Thoracic aorta (tissue), 2 donors: ENCODE measurements around the gene RASAL2. TPM values are rescaled to one million over a fixed set of nuclear protein-coding genes. Genes with fewer than 3 reads are reported as not detected.

Source experiments
- ATAC-seq: fragments of 150-250 bp; one replicate; pipeline ENCODE4 v1.8.0; 2017; ENCODE audit warnings: low read depth; ENCODE audit not compliant: insufficient number of reproducible peaks, low FRiP score
- DNase-seq: peaks from one replicate; pipeline ENCODE4 v3.0.0-alpha.2; 2020; ENCODE audit warnings: low spot score
- H3K27ac ChIP-seq, 2 donors: fragments of 200-600 bp; sonication (generic); 1 replicate in 1 of 2; 2 replicates in 1 of 2; pipeline ENCODE4 v1.5.1; 2016; ENCODE audit warnings: mild to moderate bottlenecking in 2 of 2, moderate library complexity in 2 of 2
- H3K27me3 ChIP-seq: fragments of 200-600 bp; sonication (generic); replicated peaks from 2 replicates; pipeline ENCODE4 v1.6.0; 2016; ENCODE audit warnings: mild to moderate bottlenecking; ENCODE audit not compliant: insufficient read depth
- H3K36me3 ChIP-seq: fragments of 200-600 bp; sonication (generic); one replicate; pipeline ENCODE4 v1.5.1; 2016
- H3K4me1 ChIP-seq, 2 donors: fragments of 200-600 bp; sonication (generic); 1 replicate in 1 of 2; 2 replicates in 1 of 2; pipeline versions ENCODE4 v1.5.1 to v1.6.0; 2016; ENCODE audit warnings: low read depth in 2 of 2, mild to moderate bottlenecking in 1 of 2; ENCODE audit not compliant: control insufficient read depth in 1 of 2
- H3K4me3 ChIP-seq: fragments of 200-600 bp; sonication (generic); 2 replicates; pipeline ENCODE4 v1.5.1; 2016; ENCODE audit warnings: mild to moderate bottlenecking
- H3K9me3 ChIP-seq: fragments of 200-600 bp; sonication (generic); 2 replicates; pipeline ENCODE4 v1.5.1; 2016
- total RNA-seq, 2 donors: library from RNA; depleted of rRNA; stranded (reverse); fragments of >200 nt; gene quantifications; one replicate each; pipeline versions ENCODE4 v1.1.0 to v1.2.3, GENCODE V29; 2016
- TF ChIP-seq, protein P1 (sequence below): fragments of 200-600 bp; sonication (generic); IDR thresholded peaks from one replicate; pipeline ENCODE4 v1.5.1; 2019; ENCODE audit warnings: antibody characterized with exemption

The RASAL2 gene
- total RNA-seq, 2 donors from 2014 or later, result 38.0 to 45.1 TPM

- H3K36me3 ChIP-seq, result no peaks in the 10 kb centered on the region
- ATAC-seq, result no peak
These were observed 28.7 kb upstream of the RASAL2 start for GRCh38 chr1:178065250-178065649.

GRCh38 chr1:178066296-178066907, 27.5 kb upstream of the RASAL2 start:
- H3K9me3 ChIP-seq, result no peaks in the 10 kb centered on the region
- ATAC-seq (no peak), DNase-seq (no peak)
- H3K36me3 ChIP-seq, result no peaks in the 10 kb centered on the region
- H3K27me3 ChIP-seq, result no peaks in the 10 kb centered on the region
- peaks cover 0 to 5% of the 10 kb centered on the region in 2 donors for H3K4me1 ChIP-seq
- TF ChIP-seq, protein P1, sequence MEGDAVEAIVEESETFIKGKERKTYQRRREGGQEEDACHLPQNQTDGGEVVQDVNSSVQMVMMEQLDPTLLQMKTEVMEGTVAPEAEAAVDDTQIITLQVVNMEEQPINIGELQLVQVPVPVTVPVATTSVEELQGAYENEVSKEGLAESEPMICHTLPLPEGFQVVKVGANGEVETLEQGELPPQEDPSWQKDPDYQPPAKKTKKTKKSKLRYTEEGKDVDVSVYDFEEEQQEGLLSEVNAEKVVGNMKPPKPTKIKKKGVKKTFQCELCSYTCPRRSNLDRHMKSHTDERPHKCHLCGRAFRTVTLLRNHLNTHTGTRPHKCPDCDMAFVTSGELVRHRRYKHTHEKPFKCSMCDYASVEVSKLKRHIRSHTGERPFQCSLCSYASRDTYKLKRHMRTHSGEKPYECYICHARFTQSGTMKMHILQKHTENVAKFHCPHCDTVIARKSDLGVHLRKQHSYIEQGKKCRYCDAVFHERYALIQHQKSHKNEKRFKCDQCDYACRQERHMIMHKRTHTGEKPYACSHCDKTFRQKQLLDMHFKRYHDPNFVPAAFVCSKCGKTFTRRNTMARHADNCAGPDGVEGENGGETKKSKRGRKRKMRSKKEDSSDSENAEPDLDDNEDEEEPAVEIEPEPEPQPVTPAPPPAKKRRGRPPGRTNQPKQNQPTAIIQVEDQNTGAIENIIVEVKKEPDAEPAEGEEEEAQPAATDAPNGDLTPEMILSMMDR, result no peak
- H3K27ac ChIP-seq, result no peak overlapping the region
- H3K4me3 ChIP-seq, result no peak overlapping the region

More at GRCh38 chr1:178065250-178065649, 28.7 kb upstream of the RASAL2 start:
- Histone ChIP-seq H3K9me3 (no peaks in the 10 kb centered on the region), H3K27me3 (no peaks in the 10 kb centered on the region), H3K4me3 (no peak overlapping the region), H3K4me1 (peaks cover 0 to 16% of the 10 kb centered on the region in 2 donors), H3K27ac (no peak overlapping the region)
- TF ChIP-seq, protein P1, result no peak
- no peak for DNase-seq

DNA sequence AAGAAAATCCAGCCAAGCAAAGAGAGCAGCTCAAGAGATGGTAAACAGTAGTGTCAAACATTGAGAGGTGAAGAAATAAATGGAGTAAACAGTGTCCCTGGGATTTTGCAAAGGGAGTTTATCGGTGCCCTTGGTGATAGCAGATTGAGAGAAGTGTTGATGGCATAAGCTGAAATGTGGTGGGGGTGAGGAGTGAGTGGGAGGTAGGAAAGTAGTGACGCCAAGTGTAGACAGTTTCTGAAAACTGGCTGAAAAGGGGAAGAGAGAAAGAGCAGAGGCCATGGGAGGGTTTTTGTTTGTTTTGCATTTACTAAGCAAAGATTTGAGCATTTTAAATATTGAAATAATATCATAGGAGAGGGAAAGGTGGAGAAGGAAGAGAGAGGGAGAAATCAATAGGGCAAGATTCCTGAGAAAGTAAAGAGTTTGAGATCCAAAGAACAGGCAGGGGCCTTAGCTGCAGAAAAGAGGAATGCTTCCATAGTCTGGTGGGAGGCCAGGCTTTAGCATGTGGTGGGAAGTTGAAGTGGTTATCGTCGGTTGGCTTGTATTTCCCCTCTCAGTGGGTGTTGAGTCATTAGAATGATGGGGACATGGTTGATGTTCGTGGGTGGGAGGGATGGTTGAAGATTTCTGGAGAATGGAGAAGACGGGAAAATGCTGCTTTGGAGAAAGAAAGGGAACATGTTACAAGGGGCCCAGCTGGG, 26.8 kb upstream of the RASAL2 start:
- H3K27me3 ChIP-seq, result no peaks in the 10 kb centered on the region
- no peaks in the 10 kb centered on the region for H3K36me3 ChIP-seq
- TF ChIP-seq, protein P1, result no peak
- H3K4me1 ChIP-seq, result no peaks in the 10 kb centered on the region
- ATAC-seq (no peak), DNase-seq (no peak)
- no peaks in the 10 kb centered on the region for H3K9me3 ChIP-seq
- H3K27ac ChIP-seq, result no peak overlapping the region
- no peak overlapping the region for H3K4me3 ChIP-seq

DNA sequence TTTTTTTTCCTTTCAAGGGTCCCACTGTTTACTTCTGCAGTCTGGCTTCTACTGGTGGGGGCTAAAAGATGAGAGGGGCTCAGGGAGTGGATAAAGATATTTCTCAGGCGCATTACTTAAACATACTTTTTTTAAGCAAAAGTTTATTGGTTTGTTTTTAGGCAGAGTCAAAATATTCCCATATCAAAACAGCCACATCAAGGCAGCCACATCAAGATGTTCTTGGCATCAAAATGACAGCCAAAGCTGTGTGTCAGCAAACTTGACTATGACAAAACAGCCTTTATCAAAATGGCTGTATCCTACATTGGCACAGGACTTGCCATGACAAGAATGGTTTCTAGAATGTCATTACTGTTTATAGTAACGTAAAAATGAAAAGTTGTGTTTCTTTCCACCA, 22.1 kb upstream of the RASAL2 start:
- DNase-seq (no peak), ATAC-seq (no peak)
- H3K36me3 ChIP-seq, result no peaks in the 10 kb centered on the region
- H3K4me3 ChIP-seq, result no peak overlapping the region
- TF ChIP-seq, protein P1, result no peak
- H3K27ac ChIP-seq, result no peak overlapping the region
- no peaks in the 10 kb centered on the region for H3K9me3 ChIP-seq
- no peaks in the 10 kb centered on the region for H3K4me1 ChIP-seq
- H3K27me3 ChIP-seq, result no peaks in the 10 kb centered on the region

- DNase-seq (no peak), ATAC-seq (no peak)
- no peak overlapping the region for H3K4me3 ChIP-seq
- no peak overlapping the region for H3K27ac ChIP-seq
- no peaks in the 10 kb centered on the region for H3K4me1 ChIP-seq
- H3K9me3 ChIP-seq, result no peaks in the 10 kb centered on the region
- TF ChIP-seq, protein P1, result no peak
- H3K27me3 ChIP-seq, result no peaks in the 10 kb centered on the region
- H3K36me3 ChIP-seq, result no peaks in the 10 kb centered on the region
These were observed 21.6 kb upstream of the RASAL2 start for GRCh38 chr1:178072326-178072725.
